NOMO-1 treated with dmso at 0.1 percent for 144 hours (cell line): ENCODE data around the gene IMPG2.

Experiments used
- DNase-seq: peaks from one replicate; lab custom pipeline; 2025; ENCODE audit not compliant: unreplicated experiment; lab: John Stamatoyannopoulos, UW

Gene IMPG2

GRCh38 chr3:101189796-101190195 lies 130.6 kb downstream of the IMPG2 start:
- DNase-seq = no peak

- no peak for DNase-seq
Measured at GRCh38 chr3:101189176-101189575, 131.2 kb downstream of the IMPG2 start.

- DNase-seq = no peak
Measured at GRCh38 chr3:101185341-101185740, 135.0 kb downstream of the IMPG2 start.

GRCh38 chr3:101184111-101184510 lies 136.3 kb downstream of the IMPG2 start:
- no peak for DNase-seq

GRCh38 chr3:101183151-101183550 lies 137.2 kb downstream of the IMPG2 start:
- DNase-seq = no peak

GRCh38 chr3:101182734-101183133 lies 137.6 kb downstream of the IMPG2 start:
- DNase-seq = no peak

GRCh38 chr3:101181801-101182200 lies 138.6 kb downstream of the IMPG2 start:
- no peak for DNase-seq

GRCh38 chr3:101179637-101180036 lies 140.7 kb downstream of the IMPG2 start:
- no peak for DNase-seq

GRCh38 chr3:101177577-101177976 lies 142.8 kb downstream of the IMPG2 start:
- DNase-seq = no peak
